ENCODE results near the gene ADAP1.

ADAP1 gene

GRCh38 chr7:988963-989529, 34.6 kb upstream of the ADAP1 start:
- DNase-seq, result no peak

- no peak for DNase-seq
Observed at GRCh38 chr7:988426-988911, 34.0 kb upstream of the ADAP1 start.

GRCh38 chr7:987909-988308, 33.4 kb upstream of the ADAP1 start:
- no peak for DNase-seq

GRCh38 chr7:986766-987751, 32.6 kb upstream of the ADAP1 start:
- no peak for DNase-seq

GRCh38 chr7:985915-986741, 31.6 kb upstream of the ADAP1 start:
- DNase-seq, result no peak

GRCh38 chr7:985127-985416, 30.6 kb upstream of the ADAP1 start:
- DNase-seq, result no peak

GRCh38 chr7:984361-985126, 30.1 kb upstream of the ADAP1 start:
- no peak for DNase-seq

GRCh38 chr7:983616-984071, 29.2 kb upstream of the ADAP1 start:
- DNase-seq, result no peak

GRCh38 chr7:983004-983615, 28.6 kb upstream of the ADAP1 start, which contains the start of gene CYP2W1:
Gene CYP2W1 (plus strand): TSS chr7:983181. CDS start chr7:983212, 31 bp downstream.
- DNase-seq, result no peak

GRCh38 chr7:982511-983003, 28.1 kb upstream of the ADAP1 start:
- DNase-seq, result no peak

- DNase-seq, result no peak
Observed at GRCh38 chr7:981793-982510, 27.5 kb upstream of the ADAP1 start.

GRCh38 chr7:979886-980571, 25.5 kb upstream of the ADAP1 start:
- DNase-seq, result no peak

GRCh38 chr7:979151-979550, 24.7 kb upstream of the ADAP1 start:
- DNase-seq, result no peak

GRCh38 chr7:978416-979091, 24.1 kb upstream of the ADAP1 start:
- DNase-seq, result no peak

GRCh38 chr7:978049-978346, 23.5 kb upstream of the ADAP1 start:
- DNase-seq, result no peak

GRCh38 chr7:977326-978048, 23.0 kb upstream of the ADAP1 start:
- DNase-seq, result no peak

- no peak for DNase-seq
Observed at GRCh38 chr7:976901-977325, 22.4 kb upstream of the ADAP1 start.

- DNase-seq, result no peak
Observed at GRCh38 chr7:975702-976473, 21.4 kb upstream of the ADAP1 start.

Data from T-helper 2 cell (primary cell).